ENCODE measurements around the gene UBE2Q1.

DNA sequence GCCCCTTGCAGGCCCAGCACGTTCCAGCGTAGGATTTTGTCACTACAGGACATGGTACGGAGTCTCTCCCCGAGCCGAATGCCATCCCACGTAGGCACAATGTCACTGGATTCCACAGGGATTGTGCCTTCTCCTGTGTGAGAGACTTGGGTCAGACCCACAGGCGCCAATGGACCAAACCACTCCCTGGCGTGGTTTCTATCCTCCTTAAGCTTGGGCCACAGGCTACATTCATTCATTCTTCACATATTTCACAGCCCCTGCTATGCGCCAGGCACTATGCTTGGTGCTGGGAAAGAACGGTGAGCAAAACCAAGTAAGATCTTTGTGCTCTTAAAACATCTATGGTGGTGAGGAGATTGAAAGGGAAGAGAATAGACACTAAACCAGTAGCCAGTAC lies 27.8 kb upstream of the UBE2Q1 start:
- TF ChIP-seq POLR2A (IDR thresholded peaks at IDR 0.05) = no peak
- TF ChIP-seq, protein P1, sequence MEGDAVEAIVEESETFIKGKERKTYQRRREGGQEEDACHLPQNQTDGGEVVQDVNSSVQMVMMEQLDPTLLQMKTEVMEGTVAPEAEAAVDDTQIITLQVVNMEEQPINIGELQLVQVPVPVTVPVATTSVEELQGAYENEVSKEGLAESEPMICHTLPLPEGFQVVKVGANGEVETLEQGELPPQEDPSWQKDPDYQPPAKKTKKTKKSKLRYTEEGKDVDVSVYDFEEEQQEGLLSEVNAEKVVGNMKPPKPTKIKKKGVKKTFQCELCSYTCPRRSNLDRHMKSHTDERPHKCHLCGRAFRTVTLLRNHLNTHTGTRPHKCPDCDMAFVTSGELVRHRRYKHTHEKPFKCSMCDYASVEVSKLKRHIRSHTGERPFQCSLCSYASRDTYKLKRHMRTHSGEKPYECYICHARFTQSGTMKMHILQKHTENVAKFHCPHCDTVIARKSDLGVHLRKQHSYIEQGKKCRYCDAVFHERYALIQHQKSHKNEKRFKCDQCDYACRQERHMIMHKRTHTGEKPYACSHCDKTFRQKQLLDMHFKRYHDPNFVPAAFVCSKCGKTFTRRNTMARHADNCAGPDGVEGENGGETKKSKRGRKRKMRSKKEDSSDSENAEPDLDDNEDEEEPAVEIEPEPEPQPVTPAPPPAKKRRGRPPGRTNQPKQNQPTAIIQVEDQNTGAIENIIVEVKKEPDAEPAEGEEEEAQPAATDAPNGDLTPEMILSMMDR (IDR thresholded peaks at IDR 0.05) = no peak

All from testis (tissue), 2 donors.